ENCODE measurements around the gene FECH.
A peak's percentile ranks its signal among the peaks of the same experiment; 100 is the strongest.
"Not testable (repeated sequence)": the region's sequence is repeated elsewhere in the genome, so short reads cannot be mapped to it uniquely, and the experiment has no call there.

FECH gene

GRCh38 chr18:57534511-57534909 is 52.0 kb downstream of the FECH start:
- TF ChIP-seq, protein P1, sequence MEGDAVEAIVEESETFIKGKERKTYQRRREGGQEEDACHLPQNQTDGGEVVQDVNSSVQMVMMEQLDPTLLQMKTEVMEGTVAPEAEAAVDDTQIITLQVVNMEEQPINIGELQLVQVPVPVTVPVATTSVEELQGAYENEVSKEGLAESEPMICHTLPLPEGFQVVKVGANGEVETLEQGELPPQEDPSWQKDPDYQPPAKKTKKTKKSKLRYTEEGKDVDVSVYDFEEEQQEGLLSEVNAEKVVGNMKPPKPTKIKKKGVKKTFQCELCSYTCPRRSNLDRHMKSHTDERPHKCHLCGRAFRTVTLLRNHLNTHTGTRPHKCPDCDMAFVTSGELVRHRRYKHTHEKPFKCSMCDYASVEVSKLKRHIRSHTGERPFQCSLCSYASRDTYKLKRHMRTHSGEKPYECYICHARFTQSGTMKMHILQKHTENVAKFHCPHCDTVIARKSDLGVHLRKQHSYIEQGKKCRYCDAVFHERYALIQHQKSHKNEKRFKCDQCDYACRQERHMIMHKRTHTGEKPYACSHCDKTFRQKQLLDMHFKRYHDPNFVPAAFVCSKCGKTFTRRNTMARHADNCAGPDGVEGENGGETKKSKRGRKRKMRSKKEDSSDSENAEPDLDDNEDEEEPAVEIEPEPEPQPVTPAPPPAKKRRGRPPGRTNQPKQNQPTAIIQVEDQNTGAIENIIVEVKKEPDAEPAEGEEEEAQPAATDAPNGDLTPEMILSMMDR (IDR thresholded peaks at IDR 0.05; ENCODE audit: insufficient read depth, low read depth, low read length, missing control alignments) = no peak
- no peak for DNase-seq (ENCODE audit: low read depth)
- H3K4me3 ChIP-seq (ENCODE audit: low read depth, low read length) = no peak overlapping the region

DNA sequence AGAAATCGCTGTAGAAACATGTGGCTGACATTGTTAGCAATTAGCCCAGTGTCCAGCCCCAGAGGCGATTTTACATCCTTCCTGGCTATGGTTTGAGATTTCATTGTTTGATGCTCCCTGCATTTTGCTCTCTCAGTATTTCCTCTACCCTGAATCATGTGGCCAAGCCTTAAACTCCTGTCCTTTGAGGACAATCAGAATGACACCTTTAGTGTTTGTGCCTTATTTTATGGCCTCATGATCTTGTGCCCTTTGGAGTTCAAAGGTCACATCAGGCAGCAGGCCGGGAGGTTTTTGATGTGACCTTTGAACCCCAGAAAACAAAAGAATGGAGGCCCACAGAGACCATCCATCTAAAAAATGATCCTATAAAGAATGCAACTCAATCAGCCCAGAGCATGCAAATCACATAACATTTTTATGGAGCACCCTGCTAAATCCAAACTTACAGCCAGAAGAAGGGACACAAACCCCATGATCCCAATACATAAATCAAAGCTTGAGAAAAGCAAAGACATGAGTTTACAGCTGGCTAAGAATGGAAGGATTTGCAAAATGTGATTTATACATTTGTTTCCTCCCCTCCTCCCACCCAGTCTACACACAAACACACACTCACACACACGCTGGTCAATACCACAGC is 52.5 kb downstream of the FECH start:
- no peak overlapping the region for H3K4me3 ChIP-seq (ENCODE audit: low read depth, low read length)
- TF ChIP-seq, protein P1 (IDR thresholded peaks at IDR 0.05; ENCODE audit: insufficient read depth, low read depth, low read length, missing control alignments) = no peak
- DNase-seq (ENCODE audit: low read depth) = no peak

DNA sequence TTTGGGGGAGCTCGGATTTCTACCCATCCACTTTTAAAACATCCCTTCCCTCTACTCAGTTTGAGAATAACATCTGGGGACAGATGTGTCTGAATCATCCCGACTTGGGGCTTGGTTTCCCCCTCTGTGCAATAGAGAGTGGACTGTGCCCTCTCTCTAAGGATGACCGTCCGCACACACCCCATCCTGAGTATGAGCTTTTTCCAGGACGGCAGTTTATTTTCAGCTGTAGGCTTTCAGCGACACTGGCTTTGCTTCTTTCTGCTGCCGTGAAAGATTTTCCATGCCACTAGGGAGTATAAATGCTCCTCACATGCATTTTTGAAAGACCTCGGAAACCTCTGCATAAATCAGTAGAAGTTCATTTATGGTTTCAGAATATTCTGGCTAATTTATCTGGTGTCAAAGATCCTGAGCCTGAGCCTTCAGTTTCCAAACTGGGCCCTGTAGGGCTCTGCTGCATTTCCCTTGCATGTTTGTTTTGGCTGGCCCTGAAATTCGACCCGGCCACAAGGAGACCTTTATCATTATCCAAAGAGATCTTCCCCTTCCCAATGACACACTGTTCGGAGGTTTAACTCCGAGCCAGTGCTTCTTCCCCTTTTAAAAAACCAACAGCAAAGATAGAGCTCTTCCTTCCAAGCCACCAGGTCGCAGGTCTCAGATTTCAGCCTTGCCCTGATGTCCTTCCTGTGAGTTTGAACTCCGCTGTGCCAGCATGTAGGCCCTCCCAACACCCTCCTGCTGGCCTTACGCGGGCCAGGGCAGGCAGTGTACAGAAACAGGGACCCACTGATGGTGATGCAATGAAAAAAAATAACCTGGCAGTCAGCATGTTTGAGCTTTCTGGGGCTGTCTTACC is 53.3 kb downstream of the FECH start:
- TF ChIP-seq, protein P1 (IDR thresholded peaks at IDR 0.05; ENCODE audit: insufficient read depth, low read depth, low read length, missing control alignments) = no peak
- DNase-seq (ENCODE audit: low read depth) = no peak
- H3K4me3 ChIP-seq (ENCODE audit: low read depth, low read length) = no peak overlapping the region

DNA sequence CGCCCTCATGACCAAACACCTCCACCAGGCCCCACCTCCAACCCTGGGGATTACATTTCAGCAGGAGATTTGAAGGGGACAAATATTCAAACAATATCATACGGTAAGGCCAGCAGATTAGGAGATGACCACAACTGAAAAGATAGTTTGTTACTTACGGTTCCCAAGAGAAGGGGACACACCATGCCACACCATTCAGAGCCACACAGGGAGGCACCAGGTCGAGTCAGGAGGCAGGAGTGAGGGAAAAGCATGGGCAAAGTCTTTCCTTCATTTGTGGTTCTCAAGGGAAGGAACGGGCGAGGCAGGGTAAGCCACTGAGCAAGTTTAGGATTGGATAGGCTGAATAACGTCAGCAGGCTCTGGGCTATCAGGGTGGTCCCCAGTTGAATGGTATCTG is 57.4 kb downstream of the FECH start:
- H3K4me3 ChIP-seq (ENCODE audit: low read depth, low read length) = no peak overlapping the region
- TF ChIP-seq, protein P1 (IDR thresholded peaks at IDR 0.05; ENCODE audit: insufficient read depth, low read depth, low read length, missing control alignments) = no peak
- DNase-seq (ENCODE audit: low read depth) = no peak

DNA sequence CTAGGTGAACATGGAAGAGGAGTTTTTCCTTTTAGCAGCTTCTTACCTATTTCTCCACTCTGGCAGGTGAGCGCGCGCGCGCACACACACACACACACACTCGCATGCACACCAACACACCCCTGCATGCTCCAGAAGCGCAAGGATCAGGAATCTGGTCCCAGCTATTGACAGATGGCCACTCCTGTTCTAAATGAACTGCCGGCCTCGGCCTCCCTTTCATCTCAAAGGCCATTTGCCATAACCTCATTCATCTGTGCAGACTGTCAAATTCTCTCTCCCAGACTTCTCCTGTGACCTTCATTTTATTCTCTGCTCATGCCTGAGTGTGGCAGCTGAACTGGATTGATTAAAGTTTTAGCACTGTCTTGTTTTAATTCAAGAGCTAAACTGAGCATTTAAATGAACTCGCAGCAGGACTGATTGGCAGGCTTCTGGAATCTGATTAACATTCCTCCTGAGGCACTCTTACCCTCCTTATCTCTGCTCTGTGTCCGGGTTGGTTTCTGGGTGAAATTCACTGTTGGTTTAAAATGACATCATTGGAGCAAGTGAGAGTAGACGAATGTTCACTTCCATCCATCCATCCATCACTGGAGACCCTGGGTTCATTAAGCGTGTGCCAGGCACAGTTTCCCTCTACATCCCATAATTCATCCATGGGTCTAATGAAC is 58.8 kb downstream of the FECH start:
- H3K4me3 ChIP-seq (ENCODE audit: low read depth, low read length) = no peak overlapping the region
- DNase-seq (ENCODE audit: low read depth) = no peak
- TF ChIP-seq, protein P1 (IDR thresholded peaks at IDR 0.05; ENCODE audit: insufficient read depth, low read depth, low read length, missing control alignments) = no peak

GRCh38 chr18:57523171-57523956 is 63.1 kb downstream of the FECH start:
- peak; percentile 16 for DNase-seq (ENCODE audit: low read depth)
- TF ChIP-seq, protein P1 (IDR thresholded peaks at IDR 0.05; ENCODE audit: insufficient read depth, low read depth, low read length, missing control alignments) = no peak
- H3K4me3 ChIP-seq (ENCODE audit: low read depth, low read length) = no peak overlapping the region

DNA sequence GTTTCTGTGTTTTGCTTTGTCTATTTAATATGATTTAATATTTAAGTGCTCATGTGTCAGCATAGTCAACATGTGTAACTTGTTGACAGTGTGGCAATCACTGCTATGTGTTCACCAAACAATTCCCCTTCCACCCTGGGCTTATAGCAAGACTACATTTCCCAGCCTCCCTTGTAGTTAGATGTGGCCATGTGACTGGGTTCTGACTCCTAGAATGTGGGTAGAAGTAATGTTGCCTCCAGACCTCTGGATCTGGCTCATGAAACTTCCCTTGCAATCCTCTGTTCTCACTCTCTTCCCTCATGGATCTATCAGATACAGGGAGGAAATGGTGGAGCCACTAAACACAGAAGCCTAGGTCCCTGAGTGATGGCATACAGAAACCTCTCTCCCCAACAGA is 64.2 kb downstream of the FECH start:
- DNase-seq (ENCODE audit: low read depth) = not testable (repeated sequence)

More for the DNA sequence above, 64.2 kb downstream of the FECH start:
- H3K4me3 ChIP-seq (ENCODE audit: low read depth, low read length) = not testable (repeated sequence)

All from GM12865 (cell line).